BE2C (cell line): ENCODE data around the gene PARD3B.

Source experiments
- DNase-seq: peaks from one replicate; pipeline ENCODE4 v3.0.0-alpha.2; 2020
- H3K27me3 ChIP-seq: fragments of 250-450 bp; sonication (Bioruptor Pico); 2 replicates; pipeline ENCODE4 v1.5.1; 2020; ENCODE audit warnings: mild to moderate bottlenecking
- H3K36me3 ChIP-seq: fragments of 250-450 bp; sonication (Bioruptor Pico); 2 replicates; pipeline ENCODE4 v1.5.1; 2020; ENCODE audit warnings: mild to moderate bottlenecking
- H3K4me1 ChIP-seq: fragments of 250-450 bp; sonication (Bioruptor Pico); 2 replicates; pipeline ENCODE4 v1.5.1; 2020
- H3K4me3 ChIP-seq: 2 replicates; pipeline ENCODE4 v1.5.1; 2011; ENCODE audit warnings: low read depth, low read length
- H3K9me3 ChIP-seq: fragments of 250-450 bp; sonication (Bioruptor Pico); 2 replicates; pipeline ENCODE4 v1.5.1; 2020
- TF ChIP-seq, protein P1 (sequence below): IDR thresholded peaks from 2 replicates; pipeline ENCODE4 v1.5.1; 2012; ENCODE audit warnings: mild to moderate bottlenecking, low read depth, low read length

The PARD3B gene

DNA sequence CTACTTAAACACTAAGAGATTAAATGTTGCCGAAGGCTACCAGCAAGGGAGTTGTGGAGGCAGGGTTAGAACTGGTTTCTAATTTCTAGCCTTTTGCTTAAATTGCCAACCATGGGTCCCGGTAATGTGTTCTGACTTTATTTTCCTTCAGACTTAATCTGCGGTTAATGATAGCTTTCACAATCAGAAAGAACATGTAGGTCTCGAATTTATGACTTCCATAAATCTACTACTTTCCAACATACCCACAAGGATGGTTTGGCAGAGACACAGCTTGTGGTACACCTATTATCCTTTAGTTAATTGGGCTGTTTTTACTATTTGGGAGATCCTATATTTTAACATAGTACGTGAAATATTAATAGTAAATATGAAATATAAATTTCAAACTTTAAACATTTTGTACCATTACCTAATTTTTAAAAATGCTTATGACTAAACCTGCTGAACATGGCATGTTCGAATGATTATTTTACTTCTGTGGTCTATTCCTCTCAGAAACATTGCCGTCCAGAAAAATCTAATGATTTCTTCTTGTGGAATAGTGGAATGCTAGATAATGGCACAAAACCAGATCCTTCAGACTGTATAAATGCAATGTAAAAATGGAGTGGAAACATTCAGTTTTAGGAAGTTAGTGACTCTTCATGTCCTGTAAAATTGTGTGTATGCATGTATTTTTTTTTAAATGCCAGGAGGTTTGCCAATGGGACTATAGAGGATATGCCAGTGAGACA, 41.3 kb downstream of the PARD3B start:
- Histone ChIP-seq H3K4me3 (no peak overlapping the region), H3K4me1 (no peaks in the 10 kb centered on the region), H3K9me3 (no peaks in the 10 kb centered on the region), H3K27me3 (no peaks in the 10 kb centered on the region), H3K36me3 (no peaks in the 10 kb centered on the region)
- no peak for DNase-seq
- TF ChIP-seq, protein P1, sequence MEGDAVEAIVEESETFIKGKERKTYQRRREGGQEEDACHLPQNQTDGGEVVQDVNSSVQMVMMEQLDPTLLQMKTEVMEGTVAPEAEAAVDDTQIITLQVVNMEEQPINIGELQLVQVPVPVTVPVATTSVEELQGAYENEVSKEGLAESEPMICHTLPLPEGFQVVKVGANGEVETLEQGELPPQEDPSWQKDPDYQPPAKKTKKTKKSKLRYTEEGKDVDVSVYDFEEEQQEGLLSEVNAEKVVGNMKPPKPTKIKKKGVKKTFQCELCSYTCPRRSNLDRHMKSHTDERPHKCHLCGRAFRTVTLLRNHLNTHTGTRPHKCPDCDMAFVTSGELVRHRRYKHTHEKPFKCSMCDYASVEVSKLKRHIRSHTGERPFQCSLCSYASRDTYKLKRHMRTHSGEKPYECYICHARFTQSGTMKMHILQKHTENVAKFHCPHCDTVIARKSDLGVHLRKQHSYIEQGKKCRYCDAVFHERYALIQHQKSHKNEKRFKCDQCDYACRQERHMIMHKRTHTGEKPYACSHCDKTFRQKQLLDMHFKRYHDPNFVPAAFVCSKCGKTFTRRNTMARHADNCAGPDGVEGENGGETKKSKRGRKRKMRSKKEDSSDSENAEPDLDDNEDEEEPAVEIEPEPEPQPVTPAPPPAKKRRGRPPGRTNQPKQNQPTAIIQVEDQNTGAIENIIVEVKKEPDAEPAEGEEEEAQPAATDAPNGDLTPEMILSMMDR: no peak

DNA sequence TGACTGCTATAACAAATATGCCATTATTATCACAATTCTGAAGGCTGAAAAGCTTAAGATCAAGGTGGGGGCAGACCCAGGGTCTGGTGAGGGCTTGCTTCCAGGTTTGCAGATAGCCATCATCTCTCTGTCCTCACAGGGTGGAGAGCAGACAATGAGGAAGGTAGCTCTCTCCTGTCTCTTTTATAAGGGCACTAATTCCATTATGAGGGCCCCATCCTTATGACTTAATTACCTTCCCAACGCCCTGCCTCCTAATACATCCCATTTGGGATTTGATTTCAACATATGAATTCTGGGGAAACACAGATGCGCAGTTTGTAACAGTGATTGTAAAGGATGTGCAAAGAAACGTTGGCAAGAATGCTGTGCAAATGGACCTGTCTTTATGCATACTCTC, 44.8 kb downstream of the PARD3B start:
- Histone ChIP-seq H3K36me3 (no peaks in the 10 kb centered on the region), H3K4me1 (no peaks in the 10 kb centered on the region), H3K27me3 (no peaks in the 10 kb centered on the region), H3K9me3 (no peaks in the 10 kb centered on the region), H3K4me3 (no peak overlapping the region)
- no peak for DNase-seq
- TF ChIP-seq, protein P1: no peak

DNA sequence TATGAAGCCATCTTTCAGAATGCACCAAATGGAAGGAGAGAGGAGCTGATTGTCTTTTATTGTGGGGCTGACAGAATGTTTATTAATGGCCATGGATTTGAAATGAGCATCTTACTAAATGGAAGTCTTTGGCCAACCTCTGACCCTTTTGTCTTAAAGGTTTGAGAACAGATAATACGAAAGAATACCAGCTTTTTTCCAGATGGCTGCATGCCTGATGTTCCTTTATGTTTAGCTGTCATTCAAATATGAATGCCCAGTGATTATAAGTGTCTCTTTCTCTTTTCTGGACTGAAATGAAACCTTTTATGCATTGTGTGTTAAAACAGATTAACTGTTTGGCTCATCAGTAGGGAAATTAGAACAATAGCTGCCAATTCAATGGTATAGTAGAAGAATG, 46.0 kb downstream of the PARD3B start:
- TF ChIP-seq, protein P1: no peak
- Histone ChIP-seq H3K36me3 (no peaks in the 10 kb centered on the region), H3K27me3 (no peaks in the 10 kb centered on the region), H3K4me3 (no peak overlapping the region), H3K9me3 (no peaks in the 10 kb centered on the region), H3K4me1 (no peaks in the 10 kb centered on the region)
- DNase-seq: no peak

DNA sequence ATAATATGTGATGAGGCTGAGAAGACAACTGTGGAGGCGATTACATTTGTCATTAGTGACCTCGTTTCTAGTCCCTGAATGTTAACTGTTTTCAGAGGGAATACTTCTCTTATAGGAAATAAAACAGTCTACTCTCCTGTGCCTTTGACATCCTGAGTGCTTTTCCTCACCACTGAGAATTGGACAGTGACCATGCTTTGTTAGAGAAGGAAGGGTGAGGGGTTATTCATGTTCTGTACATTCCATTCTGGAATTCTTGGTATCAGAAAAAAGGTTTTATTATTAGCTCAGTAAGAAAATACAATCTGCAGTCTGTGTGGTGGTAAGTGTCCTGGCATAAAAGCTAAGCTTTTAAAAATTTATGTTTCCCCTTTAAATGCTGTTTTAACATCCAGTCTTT, 58.8 kb downstream of the PARD3B start:
- TF ChIP-seq, protein P1: no peak
- no peak for DNase-seq
- Histone ChIP-seq H3K36me3 (no peaks in the 10 kb centered on the region), H3K4me3 (no peak overlapping the region), H3K9me3 (no peaks in the 10 kb centered on the region), H3K27me3 (no peaks in the 10 kb centered on the region), H3K4me1 (no peaks in the 10 kb centered on the region)

DNA sequence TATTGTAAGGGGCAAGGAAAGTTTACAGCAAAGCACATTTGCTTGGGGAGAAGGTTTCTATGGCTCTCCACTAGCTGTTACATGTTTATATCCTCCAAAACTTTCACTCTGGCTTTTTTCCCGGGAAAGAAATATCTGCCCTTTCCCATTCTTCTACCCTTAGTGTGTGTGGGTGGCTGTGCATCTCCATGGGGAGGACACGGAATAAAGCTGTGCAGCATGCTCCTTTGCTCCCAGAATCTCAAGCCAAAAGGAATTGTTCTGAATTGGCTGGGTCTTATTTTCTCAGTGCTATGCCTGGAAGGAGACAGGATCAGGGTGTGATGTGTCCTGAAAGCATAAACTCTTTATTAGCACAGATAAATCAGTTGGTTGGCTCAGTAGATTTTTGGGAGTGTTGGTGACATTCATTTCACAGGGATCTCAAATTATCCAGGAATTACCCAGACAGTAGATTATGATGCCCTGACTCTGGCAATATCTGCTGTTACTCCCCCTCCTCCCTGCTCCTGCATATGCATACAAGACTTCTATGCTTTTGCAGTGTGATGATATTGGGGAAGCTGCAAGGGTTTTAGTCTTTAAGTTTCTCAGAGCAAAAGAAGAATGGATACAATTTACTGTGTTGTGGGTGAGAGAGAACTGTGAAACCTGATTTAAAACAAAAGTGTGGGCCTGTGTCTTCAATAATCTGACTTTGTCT, 63.1 kb downstream of the PARD3B start:
- no peak overlapping the region for H3K4me3 ChIP-seq
- H3K4me1 ChIP-seq: no peaks in the 10 kb centered on the region
- H3K27me3 ChIP-seq: no peaks in the 10 kb centered on the region
- DNase-seq: no peak
- TF ChIP-seq, protein P1: no peak
- no peaks in the 10 kb centered on the region for H3K9me3 ChIP-seq
- H3K36me3 ChIP-seq: no peaks in the 10 kb centered on the region

DNA sequence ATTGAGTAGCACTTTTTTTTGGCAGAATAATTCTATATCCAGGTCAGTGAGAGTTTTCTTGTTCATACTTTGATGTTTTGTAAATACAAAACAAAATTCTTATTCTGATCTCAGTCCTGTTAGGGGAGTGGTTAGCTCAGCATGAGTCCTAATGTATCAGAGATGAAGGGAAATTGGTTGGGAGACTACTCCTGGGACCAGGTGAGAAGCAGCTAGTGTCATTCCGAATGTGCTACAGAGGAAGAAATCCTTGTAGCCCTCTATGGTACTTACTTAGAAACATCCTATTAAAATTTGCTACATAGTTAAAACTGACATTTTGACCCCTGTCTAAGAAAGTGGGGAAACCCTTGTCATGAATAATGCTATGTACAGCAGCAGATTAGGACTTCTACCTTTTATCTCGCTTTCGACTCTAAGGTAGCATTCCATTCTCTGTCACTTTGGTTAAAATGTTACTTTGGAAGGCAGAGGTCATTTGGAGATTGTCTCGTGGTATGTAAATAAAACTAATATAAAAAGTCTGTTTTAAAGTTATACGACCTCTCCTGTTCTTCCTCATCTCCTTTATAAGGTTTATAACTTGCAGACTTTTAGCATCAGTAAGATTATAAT, 65.8 kb downstream of the PARD3B start:
- no peaks in the 10 kb centered on the region for H3K4me1 ChIP-seq
- H3K36me3 ChIP-seq: no peaks in the 10 kb centered on the region
- TF ChIP-seq, protein P1: no peak
- H3K27me3 ChIP-seq: no peaks in the 10 kb centered on the region
- no peaks in the 10 kb centered on the region for H3K9me3 ChIP-seq
- no peak overlapping the region for H3K4me3 ChIP-seq
- DNase-seq: no peak
